Lower lobe of right lung (tissue), 2 donors: ENCODE results near the gene FGF18. TPM values are rescaled to one million over a fixed set of nuclear protein-coding genes. Genes with fewer than 3 reads are reported as not detected.
A peak's percentile ranks its signal among the peaks of the same experiment; 100 is the strongest.

Experiments used
- ATAC-seq, 2 donors: fragments of 200-7000 bp; cut with Tn5 transposase; one replicate each; pipeline ENCODE4 v1.9.1; 2020 to 2022; ENCODE audit warnings: mild to moderate bottlenecking in 2 of 2, moderate library complexity in 2 of 2
- DNase-seq: peaks from one replicate; pipeline ENCODE4 v3.0.0-alpha.2; 2020
- H3K27ac ChIP-seq: fragments of 200-600 bp; one replicate; pipeline ENCODE4 v1.8.0; 2022
- H3K27me3 ChIP-seq: fragments of 200-600 bp; one replicate; pipeline ENCODE4 v1.8.0; 2022; ENCODE audit warnings: low read depth
- H3K36me3 ChIP-seq: fragments of 200-600 bp; one replicate; pipeline ENCODE4 v1.8.0; 2022; ENCODE audit warnings: mild to moderate bottlenecking
- H3K4me1 ChIP-seq: fragments of 200-600 bp; one replicate; pipeline ENCODE4 v1.8.0; 2022
- H3K4me3 ChIP-seq: fragments of 200-600 bp; one replicate; pipeline ENCODE4 v1.8.0; 2022; ENCODE audit warnings: mild to moderate bottlenecking
- H3K9me3 ChIP-seq: fragments of 200-600 bp; one replicate; pipeline ENCODE4 v1.8.0; 2022
- intact Hi-C: fragments of 100-400 bp; cut with DNase I; formaldehyde crosslinking; loops from one replicate; pipeline ENCODE4 v1.11.0; 2022
- total RNA-seq: library from RNA; stranded (reverse); fragmentation: NEBNext Ultra II Directional; extraction: Animal tissue kit (Norgen Biotek cat#: 25700); gene quantifications from one replicate; pipeline ENCODE4 v1.2.1, GENCODE V29; 2021
- TF ChIP-seq, protein P1 (sequence below): fragments of 200-600 bp; IDR thresholded peaks from one replicate; pipeline ENCODE4 v1.8.0; 2022; ENCODE audit warnings: antibody characterized with exemption, mild to moderate bottlenecking
- donor health status: DM: no; HTN: yes; CAD: no; lungs with severe emphysema.

The FGF18 gene
- total RNA-seq, 1 donor from 2014 or later, result 2.0 TPM

DNA sequence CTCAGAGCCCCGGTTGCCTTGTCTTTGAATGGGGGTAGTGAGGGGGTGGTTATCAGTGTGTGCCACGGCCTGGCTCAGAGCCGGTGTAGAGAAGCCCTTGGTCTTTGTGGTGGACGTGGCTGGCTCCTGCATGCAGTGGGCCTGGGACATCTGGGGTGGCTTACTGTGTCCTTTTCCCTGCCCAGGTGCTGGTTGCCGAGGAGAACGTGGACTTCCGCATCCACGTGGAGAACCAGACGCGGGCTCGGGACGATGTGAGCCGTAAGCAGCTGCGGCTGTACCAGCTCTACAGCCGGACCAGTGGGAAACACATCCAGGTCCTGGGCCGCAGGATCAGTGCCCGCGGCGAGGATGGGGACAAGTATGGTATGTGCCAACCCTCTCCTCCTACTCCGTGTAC, 16.5 kb downstream of the FGF18 start:
- H3K4me3 ChIP-seq, result no peak overlapping the region
- no peak overlapping the region for H3K27ac ChIP-seq
- intact Hi-C loops, result no loop called here
- H3K9me3 ChIP-seq, result no peaks in the 10 kb centered on the region
- DNase-seq (peak; percentile 32), ATAC-seq (no peak)
- TF ChIP-seq, protein P1, sequence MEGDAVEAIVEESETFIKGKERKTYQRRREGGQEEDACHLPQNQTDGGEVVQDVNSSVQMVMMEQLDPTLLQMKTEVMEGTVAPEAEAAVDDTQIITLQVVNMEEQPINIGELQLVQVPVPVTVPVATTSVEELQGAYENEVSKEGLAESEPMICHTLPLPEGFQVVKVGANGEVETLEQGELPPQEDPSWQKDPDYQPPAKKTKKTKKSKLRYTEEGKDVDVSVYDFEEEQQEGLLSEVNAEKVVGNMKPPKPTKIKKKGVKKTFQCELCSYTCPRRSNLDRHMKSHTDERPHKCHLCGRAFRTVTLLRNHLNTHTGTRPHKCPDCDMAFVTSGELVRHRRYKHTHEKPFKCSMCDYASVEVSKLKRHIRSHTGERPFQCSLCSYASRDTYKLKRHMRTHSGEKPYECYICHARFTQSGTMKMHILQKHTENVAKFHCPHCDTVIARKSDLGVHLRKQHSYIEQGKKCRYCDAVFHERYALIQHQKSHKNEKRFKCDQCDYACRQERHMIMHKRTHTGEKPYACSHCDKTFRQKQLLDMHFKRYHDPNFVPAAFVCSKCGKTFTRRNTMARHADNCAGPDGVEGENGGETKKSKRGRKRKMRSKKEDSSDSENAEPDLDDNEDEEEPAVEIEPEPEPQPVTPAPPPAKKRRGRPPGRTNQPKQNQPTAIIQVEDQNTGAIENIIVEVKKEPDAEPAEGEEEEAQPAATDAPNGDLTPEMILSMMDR, result no peak
- no peaks in the 10 kb centered on the region for H3K27me3 ChIP-seq
- no peaks in the 10 kb centered on the region for H3K4me1 ChIP-seq
- no peaks in the 10 kb centered on the region for H3K36me3 ChIP-seq

DNA sequence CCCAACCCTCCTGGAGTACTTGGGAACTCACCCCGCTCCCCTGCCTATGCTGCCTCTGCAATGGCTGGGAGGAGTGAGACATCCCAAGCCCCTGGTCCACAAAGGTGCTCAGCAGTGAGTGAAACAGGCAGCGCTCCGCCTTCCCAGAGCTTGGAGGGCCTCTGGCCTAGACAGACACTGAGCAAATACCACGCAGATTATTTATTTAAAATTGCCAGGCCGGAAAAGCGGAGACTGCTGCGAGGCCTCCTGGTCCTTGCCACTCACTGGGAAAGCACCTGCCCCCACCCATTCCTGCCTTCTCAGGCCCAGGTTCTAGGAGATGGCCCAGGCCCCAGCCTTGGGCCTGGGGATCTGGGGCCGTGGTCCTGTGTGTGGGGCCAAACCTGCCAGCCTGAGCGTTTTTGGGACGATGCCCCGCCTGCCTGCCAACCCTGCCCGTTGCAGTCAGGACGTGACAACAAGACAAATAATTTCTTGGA, 17.4 kb downstream of the FGF18 start:
- H3K4me3 ChIP-seq, result no peak overlapping the region
- no peaks in the 10 kb centered on the region for H3K27me3 ChIP-seq
- peak; percentile 47 to 84 for ATAC-seq
- TF ChIP-seq, protein P1, result no peak
- no peak overlapping the region for H3K27ac ChIP-seq
- H3K4me1 ChIP-seq, result no peaks in the 10 kb centered on the region
- intact Hi-C loops, result no loop called here
- no peaks in the 10 kb centered on the region for H3K9me3 ChIP-seq
- H3K36me3 ChIP-seq, result no peaks in the 10 kb centered on the region
- peak; percentile 46 for DNase-seq

DNA sequence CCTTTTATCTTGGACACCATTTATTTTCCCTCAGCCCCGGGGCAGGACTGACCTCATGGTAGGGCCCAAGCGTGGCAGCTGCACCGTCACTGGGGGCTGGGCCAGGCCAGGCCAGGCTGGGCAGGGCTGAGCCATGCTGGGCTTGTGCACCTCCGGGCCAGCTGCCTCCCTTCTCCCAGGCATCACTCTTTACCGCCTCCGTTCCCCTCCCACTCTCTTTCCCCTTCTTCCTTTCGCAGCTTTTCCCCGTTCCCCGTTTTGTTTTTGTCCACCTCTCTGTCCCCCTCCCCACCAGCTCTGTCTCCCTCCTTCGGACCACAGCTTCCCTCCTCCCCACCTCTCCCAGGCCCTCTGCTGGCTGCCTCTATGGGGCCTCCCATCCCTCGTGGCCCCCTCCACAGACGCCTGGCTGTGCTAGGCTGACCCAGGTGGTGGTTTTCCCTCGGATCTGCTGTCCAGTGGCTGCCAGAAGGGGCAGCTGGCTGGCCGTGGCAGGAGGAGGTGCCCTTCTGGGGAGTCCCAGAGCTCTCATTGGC, 17.9 kb downstream of the FGF18 start:
- intact Hi-C loops, result no loop called here
- Histone ChIP-seq H3K9me3 (no peaks in the 10 kb centered on the region), H3K27ac (no peak overlapping the region), H3K4me3 (no peak overlapping the region), H3K4me1 (no peaks in the 10 kb centered on the region), H3K27me3 (no peaks in the 10 kb centered on the region), H3K36me3 (no peaks in the 10 kb centered on the region)
- DNase-seq, result peak; percentile 37
- ATAC-seq, result peak; percentile 13 to 64
- TF ChIP-seq, protein P1, result no peak

DNA sequence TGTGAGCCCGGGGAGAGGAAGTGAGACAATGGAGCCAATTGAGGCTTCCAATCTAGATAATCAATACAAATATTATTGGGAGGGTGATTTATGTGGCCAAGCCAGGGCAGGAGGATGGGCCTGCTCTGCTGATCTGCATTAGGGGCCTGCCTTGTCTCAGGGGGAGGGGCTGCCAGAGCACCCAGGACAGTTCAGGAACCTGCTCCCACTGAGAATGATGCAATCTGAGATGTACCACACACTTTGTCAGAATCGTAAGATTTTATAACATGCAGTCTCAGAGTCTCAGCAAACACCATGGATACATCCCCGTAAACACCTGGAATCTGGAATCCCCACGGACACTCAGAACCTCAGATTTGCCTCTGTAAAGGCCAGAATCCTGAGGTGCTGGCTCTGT, 19.3 kb downstream of the FGF18 start:
- intact Hi-C loops, result no loop called here
- Histone ChIP-seq H3K27me3 (no peaks in the 10 kb centered on the region), H3K4me1 (no peaks in the 10 kb centered on the region), H3K4me3 (no peak overlapping the region), H3K9me3 (no peaks in the 10 kb centered on the region), H3K36me3 (no peaks in the 10 kb centered on the region), H3K27ac (no peak overlapping the region)
- DNase-seq (no peak), ATAC-seq (no peak)
- TF ChIP-seq, protein P1, result no peak

DNA sequence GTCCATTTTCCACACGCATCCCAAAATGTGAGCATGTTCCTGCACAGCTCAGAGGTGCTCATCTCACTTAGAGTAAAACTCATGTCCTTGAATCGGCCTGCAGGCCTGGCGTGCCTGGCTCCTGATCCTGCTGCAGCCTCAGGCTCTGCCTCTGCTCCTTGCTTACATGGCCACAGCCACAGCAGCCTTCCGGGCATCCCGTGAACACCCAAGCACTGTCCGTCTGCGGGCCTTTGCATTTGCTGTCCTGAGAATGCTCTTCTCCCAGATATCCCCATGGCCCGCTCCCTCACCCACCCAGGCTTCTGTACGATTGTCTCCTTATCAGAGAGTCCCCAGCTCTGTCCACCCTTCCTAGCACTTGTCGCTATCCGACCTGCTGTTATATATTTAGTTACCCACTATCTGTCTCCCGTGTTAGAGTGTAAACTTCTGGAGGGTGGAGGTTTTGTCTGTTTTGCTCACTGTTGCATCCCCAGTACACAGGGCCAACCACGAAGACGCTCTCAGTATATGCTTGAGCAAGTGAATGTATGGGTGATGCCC, 21.9 kb downstream of the FGF18 start:
- TF ChIP-seq, protein P1, result no peak
- Histone ChIP-seq H3K4me1 (no peaks in the 10 kb centered on the region), H3K27ac (no peak overlapping the region), H3K4me3 (no peak overlapping the region), H3K9me3 (no peaks in the 10 kb centered on the region), H3K36me3 (no peaks in the 10 kb centered on the region), H3K27me3 (no peaks in the 10 kb centered on the region)
- no peak for ATAC-seq
- no peak for DNase-seq
- intact Hi-C loops, result no loop called here
